Liver (tissue), 9 donors: ENCODE data around the gene TSPAN18. TPM values are rescaled to one million over a fixed set of nuclear protein-coding genes. Genes with fewer than 3 reads are reported as not detected.

Experiments used
- DNase-seq: peaks from one replicate; pipeline ENCODE4 v3.0.0-alpha.2; 2017; ENCODE audit warnings: low spot score
- H3K27ac ChIP-seq, 2 donors: one replicate each; pipeline ENCODE4 v1.7.0; 2013; ENCODE audit warnings: inconsistent platforms in 2 of 2, low read length in 2 of 2, control low read depth in 1 of 2, low read depth in 1 of 2, mild to moderate bottlenecking in 1 of 2
- H3K27me3 ChIP-seq, 4 donors: one replicate each; pipeline versions ENCODE4 v1.6.1 to v1.7.0; 2013; ENCODE audit warnings: low read length in 3 of 4, inconsistent platforms in 1 of 4, mild to moderate bottlenecking in 1 of 4, moderate library complexity in 1 of 4; ENCODE audit not compliant: control insufficient read depth in 4 of 4, insufficient read depth in 4 of 4
- H3K36me3 ChIP-seq, 4 donors: one replicate each; pipeline versions ENCODE4 v1.6.1 to v1.7.0; 2013; ENCODE audit warnings: low read length in 3 of 4, mild to moderate bottlenecking in 3 of 4, low read depth in 1 of 4, moderate library complexity in 1 of 4; ENCODE audit not compliant: control insufficient read depth in 4 of 4, insufficient read depth in 3 of 4
- H3K4me1 ChIP-seq, 4 donors: one replicate each; pipeline versions ENCODE4 v1.6.1 to v1.7.0; 2013; ENCODE audit warnings: low read length in 3 of 4, mild to moderate bottlenecking in 3 of 4, moderate library complexity in 1 of 4; ENCODE audit not compliant: control insufficient read depth in 4 of 4, insufficient read depth in 4 of 4
- H3K4me3 ChIP-seq, 3 donors: one replicate each; pipeline versions ENCODE4 v1.6.1 to v1.7.0; 2013; ENCODE audit warnings: low read length in 3 of 3, control low read depth in 1 of 3, low read depth in 1 of 3, mild to moderate bottlenecking in 1 of 3
- H3K9ac ChIP-seq, 2 donors: one replicate each; pipeline ENCODE4 v1.7.0; 2013; ENCODE audit warnings: low read length in 2 of 2, mild to moderate bottlenecking in 2 of 2, moderate library complexity in 2 of 2, control low read depth in 1 of 2, low read depth in 1 of 2
- H3K9me3 ChIP-seq, 4 donors: one replicate each; pipeline versions ENCODE4 v1.6.1 to v1.7.0; 2013; ENCODE audit warnings: low read length in 3 of 4; ENCODE audit not compliant: control insufficient read depth in 4 of 4
- ATF3 ChIP-seq: IDR thresholded peaks from 2 replicates; pipeline ENCODE4 v1.6.1; 2016; ENCODE audit warnings: antibody characterized with exemption
- CTCF ChIP-seq: fragments of 150-350 bp; IDR thresholded peaks from 2 replicates; pipeline ENCODE4 v1.5.1; 2017; ENCODE audit warnings: improper control_type of control experiment, low read depth, low read length; ENCODE audit not compliant: missing input control
- EGR1 ChIP-seq, 2 donors: IDR thresholded peaks; 2 replicates each; pipeline ENCODE4 v1.6.1; 2016 to 2018; ENCODE audit warnings: antibody characterized with exemption in 2 of 2, low read depth in 2 of 2
- FOXA1 ChIP-seq: IDR thresholded peaks from 2 replicates; pipeline ENCODE4 v1.6.1; 2016; ENCODE audit warnings: antibody characterized with exemption
- FOXA2 ChIP-seq: IDR thresholded peaks from 2 replicates; pipeline ENCODE4 v1.6.1; 2016; ENCODE audit warnings: antibody characterized with exemption
- GABPA ChIP-seq, 2 donors: IDR thresholded peaks in 1 of 2; conservative IDR thresholded peaks in 1 of 2; 2 replicates each; pipeline ENCODE4 v1.6.1; 2016; ENCODE audit warnings: antibody characterized with exemption in 2 of 2, mild to moderate bottlenecking in 1 of 2, moderate library complexity in 1 of 2
- HNF4A ChIP-seq, 2 donors: conservative IDR thresholded peaks; 2 replicates each; pipeline ENCODE4 v1.6.1; 2016; ENCODE audit warnings: antibody characterized with exemption in 2 of 2, mild to moderate bottlenecking in 2 of 2
- MAX ChIP-seq: IDR thresholded peaks from 2 replicates; pipeline ENCODE4 v1.6.1; 2016; ENCODE audit warnings: antibody characterized with exemption
- RXRA ChIP-seq, 2 donors: IDR thresholded peaks; 2 replicates each; pipeline ENCODE4 v1.6.1; 2017 to 2018; ENCODE audit warnings: antibody characterized with exemption in 2 of 2, mild to moderate bottlenecking in 1 of 2
- SP1 ChIP-seq: IDR thresholded peaks from 2 replicates; pipeline ENCODE4 v1.6.1; 2018; ENCODE audit warnings: antibody characterized with exemption, mild to moderate bottlenecking
- TAF1 ChIP-seq: conservative IDR thresholded peaks from 2 replicates; pipeline ENCODE4 v1.6.1; 2016; ENCODE audit warnings: antibody characterized with exemption, mild to moderate bottlenecking
- YY1 ChIP-seq: IDR thresholded peaks from 2 replicates; pipeline ENCODE4 v1.6.1; 2016; ENCODE audit warnings: antibody characterized with exemption, mild to moderate bottlenecking
- WGBS: extraction: QIAGEN DNeasy Blood & Tissue Kit; methylation state at CpG from one replicate; pipeline ENCODE4 v1.1.7; 2013; 5-methylcytosine and 5-hydroxymethylcytosine counted together
- polyA plus RNA-seq, 2 donors: library from polyadenylated mRNA; stranded (reverse) in 1 of 2; unstranded in 1 of 2; fragments of 200-250 nt in 1 of 2; fragments of >200 nt in 1 of 2; fragmentation: Nextera tagmentation in 1 of 2; extraction: Ambion mirVana in 1 of 2; gene quantifications; one replicate each; pipeline versions ENCODE4 v1.2.1 to v1.2.3, GENCODE V29; 2013 to 2015
- total RNA-seq, 2 donors: library from RNA; depleted of rRNA; stranded (reverse); fragments of >200 nt; gene quantifications; one replicate each; pipeline ENCODE4 v1.2.3, GENCODE V29; 2014
- TF ChIP-seq, protein P1 (sequence below): IDR thresholded peaks from 2 replicates; pipeline ENCODE4 v1.6.1; 2016; ENCODE audit warnings: antibody characterized with exemption, mild to moderate bottlenecking
- TF ChIP-seq, protein P2 (sequence below): IDR thresholded peaks from 2 replicates; pipeline ENCODE4 v1.6.1; 2016; ENCODE audit warnings: antibody characterized with exemption
- donor health status: healthy.
- donor health status: healthy.
- donor health status: healthy.
- donor health status: healthy.
- donor health status: healthy.

The TSPAN18 gene
- total and polyA plus RNA-seq, 4 donors, result 1.2 to 5.0 (median 2.8) TPM

DNA sequence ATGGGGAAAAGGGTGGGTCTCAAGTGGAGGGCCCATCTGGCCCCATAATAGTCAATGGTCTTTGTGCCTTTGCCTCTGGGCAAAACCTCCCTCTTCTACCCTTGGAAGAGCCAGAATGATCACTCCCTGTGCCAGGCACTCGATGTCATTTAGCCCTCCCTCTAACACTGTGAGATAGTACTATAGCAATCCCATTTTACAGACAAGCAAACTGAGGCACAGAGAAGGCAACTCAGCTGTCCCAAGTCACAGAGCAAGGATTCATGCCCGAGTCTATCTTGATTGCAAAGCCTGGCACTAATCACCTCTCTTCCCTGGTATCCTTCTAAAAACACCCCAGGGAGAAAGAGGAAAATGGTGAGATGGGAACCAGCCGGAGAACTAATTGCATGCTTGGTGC lies 147.5 kb downstream of the TSPAN18 start:
- TF ChIP-seq RXRA (IDR thresholded peaks at IDR 0.05) (no peak), MAX (no peak), FOXA2 (no peak), YY1 (no peak), EGR1 (IDR thresholded peaks at IDR 0.05; ENCODE audit: low read depth in 2 of 2) (no peak), HNF4A (conservative IDR thresholded peaks at IDR 0.05) (no peak), CTCF (no peak), ATF3 (no peak), GABPA (IDR thresholded peaks at IDR 0.05 in 1 of 2, conservative IDR thresholded peaks at IDR 0.05 in 1 of 2) (no peak)
- TF ChIP-seq, protein P1, sequence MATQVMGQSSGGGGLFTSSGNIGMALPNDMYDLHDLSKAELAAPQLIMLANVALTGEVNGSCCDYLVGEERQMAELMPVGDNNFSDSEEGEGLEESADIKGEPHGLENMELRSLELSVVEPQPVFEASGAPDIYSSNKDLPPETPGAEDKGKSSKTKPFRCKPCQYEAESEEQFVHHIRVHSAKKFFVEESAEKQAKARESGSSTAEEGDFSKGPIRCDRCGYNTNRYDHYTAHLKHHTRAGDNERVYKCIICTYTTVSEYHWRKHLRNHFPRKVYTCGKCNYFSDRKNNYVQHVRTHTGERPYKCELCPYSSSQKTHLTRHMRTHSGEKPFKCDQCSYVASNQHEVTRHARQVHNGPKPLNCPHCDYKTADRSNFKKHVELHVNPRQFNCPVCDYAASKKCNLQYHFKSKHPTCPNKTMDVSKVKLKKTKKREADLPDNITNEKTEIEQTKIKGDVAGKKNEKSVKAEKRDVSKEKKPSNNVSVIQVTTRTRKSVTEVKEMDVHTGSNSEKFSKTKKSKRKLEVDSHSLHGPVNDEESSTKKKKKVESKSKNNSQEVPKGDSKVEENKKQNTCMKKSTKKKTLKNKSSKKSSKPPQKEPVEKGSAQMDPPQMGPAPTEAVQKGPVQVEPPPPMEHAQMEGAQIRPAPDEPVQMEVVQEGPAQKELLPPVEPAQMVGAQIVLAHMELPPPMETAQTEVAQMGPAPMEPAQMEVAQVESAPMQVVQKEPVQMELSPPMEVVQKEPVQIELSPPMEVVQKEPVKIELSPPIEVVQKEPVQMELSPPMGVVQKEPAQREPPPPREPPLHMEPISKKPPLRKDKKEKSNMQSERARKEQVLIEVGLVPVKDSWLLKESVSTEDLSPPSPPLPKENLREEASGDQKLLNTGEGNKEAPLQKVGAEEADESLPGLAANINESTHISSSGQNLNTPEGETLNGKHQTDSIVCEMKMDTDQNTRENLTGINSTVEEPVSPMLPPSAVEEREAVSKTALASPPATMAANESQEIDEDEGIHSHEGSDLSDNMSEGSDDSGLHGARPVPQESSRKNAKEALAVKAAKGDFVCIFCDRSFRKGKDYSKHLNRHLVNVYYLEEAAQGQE, result no peak
- TF ChIP-seq, protein P2, sequence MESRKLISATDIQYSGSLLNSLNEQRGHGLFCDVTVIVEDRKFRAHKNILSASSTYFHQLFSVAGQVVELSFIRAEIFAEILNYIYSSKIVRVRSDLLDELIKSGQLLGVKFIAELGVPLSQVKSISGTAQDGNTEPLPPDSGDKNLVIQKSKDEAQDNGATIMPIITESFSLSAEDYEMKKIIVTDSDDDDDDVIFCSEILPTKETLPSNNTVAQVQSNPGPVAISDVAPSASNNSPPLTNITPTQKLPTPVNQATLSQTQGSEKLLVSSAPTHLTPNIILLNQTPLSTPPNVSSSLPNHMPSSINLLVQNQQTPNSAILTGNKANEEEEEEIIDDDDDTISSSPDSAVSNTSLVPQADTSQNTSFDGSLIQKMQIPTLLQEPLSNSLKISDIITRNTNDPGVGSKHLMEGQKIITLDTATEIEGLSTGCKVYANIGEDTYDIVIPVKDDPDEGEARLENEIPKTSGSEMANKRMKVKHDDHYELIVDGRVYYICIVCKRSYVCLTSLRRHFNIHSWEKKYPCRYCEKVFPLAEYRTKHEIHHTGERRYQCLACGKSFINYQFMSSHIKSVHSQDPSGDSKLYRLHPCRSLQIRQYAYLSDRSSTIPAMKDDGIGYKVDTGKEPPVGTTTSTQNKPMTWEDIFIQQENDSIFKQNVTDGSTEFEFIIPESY, result no peak
- H3K9me3 ChIP-seq, result peaks cover 0 to 2% (median 0%) of the 10 kb centered on the region in 4 donors
- no peak for DNase-seq
- H3K27me3 ChIP-seq, result no peaks in the 10 kb centered on the region
- 83% methylated on average over 3 of the region's 3 CpGs for WGBS
- no peaks in the 10 kb centered on the region for H3K4me1 ChIP-seq
- no peaks in the 10 kb centered on the region for H3K36me3 ChIP-seq
- no peak overlapping the region for H3K4me3 ChIP-seq
- H3K9ac ChIP-seq, result no peak overlapping the region
- H3K27ac ChIP-seq, result no peak overlapping the region

GRCh38 chr11:44875037-44875436 lies 148.3 kb downstream of the TSPAN18 start:
- Histone ChIP-seq H3K4me1 (no peaks in the 10 kb centered on the region), H3K4me3 (no peak overlapping the region), H3K9me3 (peaks cover 0 to 2% (median 0%) of the 10 kb centered on the region in 4 donors), H3K36me3 (no peaks in the 10 kb centered on the region), H3K27me3 (no peaks in the 10 kb centered on the region), H3K27ac (no peak overlapping the region), H3K9ac (no peak overlapping the region)
- TF ChIP-seq YY1, result no peak
- TF ChIP-seq HNF4A (conservative IDR thresholded peaks at IDR 0.05), result no peak
- TF ChIP-seq SP1, result no peak
- TF ChIP-seq ATF3, result no peak
- TF ChIP-seq, protein P1, result no peak
- TF ChIP-seq TAF1, result no peak
- TF ChIP-seq RXRA (IDR thresholded peaks at IDR 0.05), result no peak
- TF ChIP-seq FOXA1, result no peak
- DNase-seq, result no peak
- 91% methylated on average over 4 of the region's 4 CpGs for WGBS
